IMR-90 (cell line): ENCODE data around the gene EFHC2. TPM values are rescaled to one million over a fixed set of nuclear protein-coding genes. Genes with fewer than 3 reads are reported as not detected.
"Not testable (repeated sequence)": the region's sequence is repeated elsewhere in the genome, so short reads cannot be mapped to it uniquely, and the experiment has no call there.

ENCODE experiments used
- ATAC-seq: fragments of 200-7000 bp; cut with Tn5 transposase; 2 replicates; pipeline ENCODE4 v1.9.1; 2020; ENCODE audit warnings: low read depth, mild to moderate bottlenecking, moderate library complexity
- BruUV-seq: library from RNA; stranded (reverse); fragments of 400-500 nt; replicated peaks from 2 replicates; lab custom pipeline; 2021; lab: Mats Ljungman, UMichigan
- CTCF ChIA-PET: fragments of 300-600 bp; formaldehyde crosslinking; extraction: SDS; loops from one replicate; lab custom pipeline; 2021; ENCODE audit warnings: antibody characterized with exemption; lab: Yijun Ruan, JAX
- POLR2A ChIA-PET: fragments of 300-600 bp; sonication (Branson Sonifier 250); formaldehyde crosslinking; loops from one replicate; lab custom pipeline; 2022; ENCODE audit warnings: antibody characterized with exemption; ENCODE audit not compliant: unreplicated experiment; lab: Charles Lee
- DNase-seq: peaks from one replicate; pipeline ENCODE4 v3.0.0; 2013
- H2AFZ ChIP-seq: replicated peaks from 2 replicates; pipeline ENCODE3; 2013; ENCODE audit warnings: low read length, mild to moderate bottlenecking; ENCODE audit not compliant: poor library complexity
- H2AK5ac ChIP-seq: 2 replicates; pipeline ENCODE4 v1.6.1; 2013; ENCODE audit warnings: low read depth, low read length, inconsistent platforms
- H2AK9ac ChIP-seq: replicated peaks from 2 replicates; pipeline ENCODE3; 2013; ENCODE audit warnings: mild to moderate bottlenecking, low read depth, low read length, moderate library complexity; ENCODE audit not compliant: poor library complexity
- H2BK120ac ChIP-seq: 2 replicates; pipeline ENCODE4 v1.6.1; 2013; ENCODE audit warnings: low read depth, low read length, inconsistent platforms
- H2BK15ac ChIP-seq: 3 replicates; pipeline ENCODE4 v1.6.1; 2013; ENCODE audit warnings: low read depth, low read length, inconsistent platforms
- H2BK20ac ChIP-seq: 2 replicates; pipeline ENCODE4 v1.6.1; 2013; ENCODE audit warnings: low read depth, mild to moderate bottlenecking, inconsistent platforms, low read length, moderate library complexity
- H2BK5ac ChIP-seq: 2 replicates; pipeline ENCODE4 v1.6.1; 2013; ENCODE audit warnings: mild to moderate bottlenecking, low read depth, low read length, inconsistent platforms; ENCODE audit not compliant: poor library complexity, severe bottlenecking
- H3K14ac ChIP-seq: replicated peaks from 2 replicates; pipeline ENCODE4 v1.6.1; 2013; ENCODE audit warnings: low read depth, low read length, inconsistent platforms
- H3K18ac ChIP-seq: 2 replicates; pipeline ENCODE4 v1.6.1; 2013; ENCODE audit warnings: low read depth, low read length, control low read depth
- H3K23ac ChIP-seq: 2 replicates; pipeline ENCODE4 v1.6.1; 2013; ENCODE audit warnings: low read depth, low read length, inconsistent platforms
- H3K27ac ChIP-seq: 2 replicates; pipeline ENCODE4 v1.5.1; 2013; ENCODE audit warnings: mild to moderate bottlenecking, control low read depth, low read length; ENCODE audit not compliant: insufficient read depth
- H3K27me3 ChIP-seq: 2 replicates; pipeline ENCODE4 v1.6.1; 2013; ENCODE audit warnings: low read length; ENCODE audit not compliant: control insufficient read depth, insufficient read depth
- H3K36me3 ChIP-seq: 2 replicates; pipeline ENCODE4 v1.6.1; 2013; ENCODE audit warnings: low read length, mixed read lengths; ENCODE audit not compliant: control insufficient read depth, insufficient read depth
- H3K4ac ChIP-seq: 2 replicates; pipeline ENCODE4 v1.6.1; 2013; ENCODE audit warnings: low read depth, low read length, inconsistent platforms
- H3K4me1 ChIP-seq: 2 replicates; pipeline ENCODE4 v1.6.1; 2013; ENCODE audit warnings: low read length, mixed read lengths; ENCODE audit not compliant: control insufficient read depth, insufficient read depth
- H3K4me2 ChIP-seq: 2 replicates; pipeline ENCODE4 v1.6.1; 2013; ENCODE audit warnings: low read depth, mild to moderate bottlenecking, control low read depth, low read length, moderate library complexity
- H3K4me3 ChIP-seq: 2 replicates; pipeline ENCODE4 v1.5.1; 2013; ENCODE audit warnings: low read depth, mild to moderate bottlenecking, control low read depth, low read length, moderate library complexity; ENCODE audit not compliant: insufficient read depth
- H3K56ac ChIP-seq: 2 replicates; pipeline ENCODE4 v1.6.1; 2013; ENCODE audit warnings: low read length, inconsistent platforms; ENCODE audit not compliant: insufficient read depth; ENCODE audit errors: extremely low read depth
- H3K79me1 ChIP-seq, 2 experiments: 2 replicates each; pipeline ENCODE4 v1.6.1; 2013; ENCODE audit warnings: low read length in 2 of 2, inconsistent platforms in 1 of 2, low read depth in 1 of 2
- H3K9ac ChIP-seq: 2 replicates; pipeline ENCODE4 v1.6.1; 2013; ENCODE audit warnings: low read depth, low read length, control low read depth
- H3K9me1 ChIP-seq: 2 replicates; pipeline ENCODE4 v1.6.1; 2013; ENCODE audit warnings: low read length, inconsistent platforms; ENCODE audit not compliant: insufficient read depth
- H3K9me3 ChIP-seq: 2 replicates; pipeline ENCODE4 v1.6.1; 2013; ENCODE audit warnings: low read length; ENCODE audit not compliant: control insufficient read depth, insufficient read depth
- H4K20me1 ChIP-seq: 2 replicates; pipeline ENCODE4 v1.6.1; 2013; ENCODE audit warnings: low read length, inconsistent platforms; ENCODE audit not compliant: insufficient read depth
- H4K5ac ChIP-seq: 2 replicates; pipeline ENCODE4 v1.6.1; 2013; ENCODE audit warnings: mild to moderate bottlenecking, low read depth, low read length, control low read depth
- H4K8ac ChIP-seq, 2 experiments: 2 replicates each; pipeline ENCODE4 v1.6.1; 2013; ENCODE audit warnings: low read depth in 2 of 2, low read length in 2 of 2, control low read depth in 1 of 2, inconsistent platforms in 1 of 2
- H4K91ac ChIP-seq: 2 replicates; pipeline ENCODE4 v1.6.1; 2013; ENCODE audit warnings: low read depth, low read length, inconsistent platforms; ENCODE audit not compliant: insufficient read depth
- WGBS, 2 experiments: methylation state at CpG; one replicate each; pipeline versions ENCODE4 v1.1.5 to v1.1.7; 2013; ENCODE audit warnings: missing lambda C conversion rate in 2 of 2; ENCODE audit not compliant: insufficient read length in 1 of 2; ENCODE audit errors: extremely low coverage in 2 of 2; 5-methylcytosine and 5-hydroxymethylcytosine counted together
- dilution Hi-C: fragments of 300-500 bp; cut with HindIII; formaldehyde crosslinking; loops from one replicate; pipeline ENCODE4 v1.14.3; 2018; ENCODE audit warnings: low sequenced_read_pairs; ENCODE audit not compliant: unreplicated experiment
- in situ Hi-C: fragments of 300-500 bp; cut with MboI; formaldehyde crosslinking; loops from 3 replicates; pipeline ENCODE4 v1.14.3; 2019; ENCODE audit warnings: low sequenced_read_pairs, inconsistent platforms, mixed read lengths
- intact Hi-C: fragments of 100-400 bp; cut with micrococcal nuclease; formaldehyde crosslinking; loops from 2 replicates; pipeline ENCODE4 v1.10.0; 2022
- polyA plus RNA-seq, 3 experiments: library from polyadenylated mRNA; depleted of rRNA; stranded (reverse); fragments of >200 nt; gene quantifications; 2 replicates each; pipeline ENCODE4 v1.2.3, GENCODE V29; 2012; ENCODE audit warnings: low replicate concordance in 1 of 3
- total RNA-seq: library from RNA; depleted of rRNA; stranded (reverse); fragments of >200 nt; gene quantifications from 2 replicates; pipeline ENCODE4 v1.2.3, GENCODE V29; 2012

Gene EFHC2
- total and polyA plus RNA-seq, 2 of the 4 experiments (the other 2 are of a cell fraction) = 0.18 to 0.24 TPM

- H4K91ac ChIP-seq, H3K23ac ChIP-seq, H3K56ac ChIP-seq, H3K4me3 ChIP-seq, H3K4ac ChIP-seq, H3K4me1 ChIP-seq, H2AK9ac ChIP-seq, H2AK5ac ChIP-seq, H3K18ac ChIP-seq, intact Hi-C loops, H3K27me3 ChIP-seq, POLR2A ChIA-PET, in situ Hi-C loops, H3K14ac ChIP-seq, dilution Hi-C loops, H3K36me3 ChIP-seq, H2BK5ac ChIP-seq, H3K9me3 ChIP-seq, H3K27ac ChIP-seq, H4K5ac ChIP-seq, BruUV-seq, H4K20me1 ChIP-seq, H2BK15ac ChIP-seq, H3K9ac ChIP-seq, H3K79me1 ChIP-seq, H3K4me2 ChIP-seq, H2BK20ac ChIP-seq, H3K9me1 ChIP-seq: not testable (repeated sequence)
- peak overlapping the region; percentile 33 for H2AFZ ChIP-seq
- WGBS, 2 experiments = 0% methylated on average over 2 of the region's 17 CpGs; no CpG with 5 or more reads in 1 of the 2 experiments
- CTCF ChIA-PET = interaction anchor here (0.6 to 1.1 kb wide), 2 partner anchors 10 to 85 kb away, joined by 3 to 6 read pairs; no protein-coding TSS in a partner anchor
- peak; percentile 21 for DNase-seq
- ATAC-seq = peak; percentile 75
- peak overlapping the region; percentile 62 for H2BK120ac ChIP-seq
- peak overlapping the region; percentile 63 to 74; a peak in 3 of 4 replicates for H4K8ac ChIP-seq
These were observed 90.5 kb downstream of the EFHC2 start for GRCh38 chrX:44252688-44253574.
